SK-N-SH treated with all-trans-retinoic acid at 6 μM for 48 hours (cell line): Measurements from ENCODE around the gene COL6A3.

ENCODE experiments used
- ATAC-seq: fragments of 200-7000 bp; cut with Tn5 transposase; 3 replicates; pipeline ENCODE4 v1.9.1; 2020; ENCODE audit warnings: mild to moderate bottlenecking, moderate library complexity
- ARNTL ChIP-seq: fragments of 450-650 bp; formaldehyde crosslinking; IDR thresholded peaks from 2 replicates; pipeline ENCODE4 v1.5.0; 2020; ENCODE audit warnings: low read depth, mild to moderate bottlenecking, moderate library complexity, borderline replicate concordance
- CREB5 ChIP-seq: fragments of 250-450 bp; sonication (Bioruptor Pico); IDR thresholded peaks from 2 replicates; pipeline ENCODE4 v1.5.1; 2020; ENCODE audit warnings: low read depth, mild to moderate bottlenecking, moderate library complexity
- CSDC2 ChIP-seq: fragments of 250-450 bp; sonication (Bioruptor Pico); IDR thresholded peaks from 2 replicates; pipeline ENCODE4 v1.5.0; 2020; ENCODE audit warnings: mild to moderate bottlenecking, moderate library complexity
- CSRNP3 ChIP-seq: fragments of 250-450 bp; sonication (Bioruptor Pico); IDR thresholded peaks from 2 replicates; pipeline ENCODE4 v1.5.1; 2021; ENCODE audit warnings: mild to moderate bottlenecking, moderate library complexity
- ESRRG ChIP-seq: fragments of 250-450 bp; sonication (Bioruptor Pico); IDR thresholded peaks from 2 replicates; pipeline ENCODE4 v1.6.1; 2021; ENCODE audit warnings: mild to moderate bottlenecking
- GLIS3 ChIP-seq: fragments of 250-450 bp; sonication (Bioruptor Pico); IDR thresholded peaks from 2 replicates; pipeline ENCODE4 v1.5.0; 2020; ENCODE audit warnings: mild to moderate bottlenecking, moderate library complexity
- ISL1 ChIP-seq: fragments of 250-450 bp; sonication (Bioruptor Pico); IDR thresholded peaks from 2 replicates; pipeline ENCODE4 v2.1.2; 2022; ENCODE audit warnings: mild to moderate bottlenecking, moderate library complexity
- OSR1 ChIP-seq: fragments of 250-450 bp; sonication (Bioruptor Pico); IDR thresholded peaks from 2 replicates; pipeline ENCODE4 v1.8.0; 2022; ENCODE audit warnings: moderate library complexity, mild to moderate bottlenecking, inconsistent platforms
- PATZ1 ChIP-seq: fragments of 250-450 bp; sonication (Bioruptor Pico); IDR thresholded peaks from 2 replicates; pipeline ENCODE4 v1.8.0; 2020; ENCODE audit warnings: mild to moderate bottlenecking, moderate library complexity, borderline replicate concordance
- POU6F1 ChIP-seq: fragments of 250-450 bp; sonication (Bioruptor Pico); IDR thresholded peaks from 2 replicates; pipeline ENCODE4 v1.8.0; 2021; ENCODE audit warnings: low read depth, mild to moderate bottlenecking, moderate library complexity, borderline replicate concordance
- PPARA ChIP-seq: fragments of 250-450 bp; sonication (Bioruptor Pico); IDR thresholded peaks from 2 replicates; pipeline ENCODE4 v1.5.0; 2020; ENCODE audit warnings: mild to moderate bottlenecking, borderline replicate concordance
- RARB ChIP-seq: fragments of 250-450 bp; sonication (Bioruptor Pico); IDR thresholded peaks from 2 replicates; pipeline ENCODE4 v1.8.0; 2021; ENCODE audit warnings: mild to moderate bottlenecking, moderate library complexity
- SNAI2 ChIP-seq: fragments of 250-450 bp; sonication (Bioruptor Pico); IDR thresholded peaks from 2 replicates; pipeline ENCODE4 v1.5.0; 2020; ENCODE audit warnings: mild to moderate bottlenecking, moderate library complexity
- TCF4 ChIP-seq: fragments of 250-450 bp; sonication (Bioruptor Pico); IDR thresholded peaks from 2 replicates; pipeline ENCODE4 v1.8.0; 2021; ENCODE audit warnings: mild to moderate bottlenecking, moderate library complexity, borderline replicate concordance
- TOX ChIP-seq: fragments of 250-450 bp; sonication (Bioruptor Pico); IDR thresholded peaks from 2 replicates; pipeline ENCODE4 v1.8.0; 2021; ENCODE audit warnings: mild to moderate bottlenecking, moderate library complexity, borderline replicate concordance
- ZC3H10 ChIP-seq: fragments of 250-450 bp; sonication (Bioruptor Pico); IDR thresholded peaks from 2 replicates; pipeline ENCODE4 v1.5.1; 2021; ENCODE audit warnings: mild to moderate bottlenecking, moderate library complexity
- ZFP3 ChIP-seq: fragments of 250-450 bp; sonication (Bioruptor Pico); IDR thresholded peaks from 2 replicates; pipeline ENCODE4 v1.5.0; 2020; ENCODE audit warnings: mild to moderate bottlenecking, moderate library complexity
- ZFP30 ChIP-seq: fragments of 450-650 bp; formaldehyde crosslinking; IDR thresholded peaks from 2 replicates; pipeline ENCODE4 v1.5.0; 2022; ENCODE audit warnings: mild to moderate bottlenecking, moderate library complexity
- ZNF565 ChIP-seq: fragments of 450-650 bp; formaldehyde crosslinking; conservative IDR thresholded peaks from 2 replicates; pipeline ENCODE4 v1.5.0; 2020; ENCODE audit warnings: low read depth, mild to moderate bottlenecking, moderate library complexity
- ZNF70 ChIP-seq: fragments of 450-650 bp; formaldehyde crosslinking; IDR thresholded peaks from 2 replicates; pipeline ENCODE4 v1.5.0; 2020; ENCODE audit warnings: mild to moderate bottlenecking, moderate library complexity
- ZNF8 ChIP-seq: fragments of 450-650 bp; formaldehyde crosslinking; IDR thresholded peaks from 2 replicates; pipeline ENCODE4 v1.5.0; 2020; ENCODE audit warnings: mild to moderate bottlenecking, moderate library complexity

Gene COL6A3

DNA sequence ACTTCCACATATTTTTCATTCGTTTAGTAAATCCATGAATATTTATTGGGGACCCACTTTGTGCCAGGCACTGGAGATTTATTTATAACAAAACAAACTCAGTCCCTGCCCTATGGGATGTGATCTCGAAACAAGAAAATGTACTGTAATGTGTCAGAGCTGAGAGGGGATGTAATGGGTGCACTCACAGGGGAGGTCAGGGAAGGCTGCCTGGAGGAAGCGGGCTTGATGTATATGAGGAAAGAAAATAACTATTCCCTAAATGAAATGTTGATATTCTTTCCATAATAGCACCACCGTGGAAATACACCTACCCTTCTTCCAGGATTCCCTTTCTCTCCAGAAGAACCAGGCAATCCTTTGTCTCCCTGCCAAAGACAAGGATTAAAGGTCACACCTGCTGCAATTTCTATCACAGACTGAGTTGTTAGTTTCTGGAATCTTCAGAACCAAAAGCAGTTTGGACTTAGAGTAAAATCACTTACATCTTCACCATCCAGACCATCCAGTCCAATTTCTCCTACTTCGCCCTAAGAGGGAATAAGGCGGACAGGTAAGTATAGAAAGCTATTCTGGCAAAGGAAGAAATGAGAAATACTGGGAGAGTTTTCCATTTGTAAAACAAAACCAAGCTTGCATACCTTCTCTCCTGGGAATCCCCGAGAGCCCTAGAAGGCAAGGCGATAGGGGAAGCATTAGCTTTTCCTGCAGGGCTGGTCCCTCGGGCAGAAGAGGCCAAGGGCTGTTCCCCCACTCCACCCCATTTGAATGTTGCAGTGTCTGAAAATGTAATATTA is 55.0 kb downstream of the COL6A3 start:
- ATAC-seq = no peak
- TF ChIP-seq CREB5 (CRISPR knock-in tag) (no peak), PPARA (no peak), CSDC2 (CRISPR knock-in tag) (no peak), OSR1 (CRISPR knock-in tag) (no peak), ISL1 (CRISPR knock-in tag) (no peak), POU6F1 (CRISPR knock-in tag) (no peak), TOX (CRISPR knock-in tag) (no peak), GLIS3 (CRISPR knock-in tag) (no peak), ZNF565 (CRISPR knock-in tag) (no peak), SNAI2 (CRISPR knock-in tag) (no peak)

DNA sequence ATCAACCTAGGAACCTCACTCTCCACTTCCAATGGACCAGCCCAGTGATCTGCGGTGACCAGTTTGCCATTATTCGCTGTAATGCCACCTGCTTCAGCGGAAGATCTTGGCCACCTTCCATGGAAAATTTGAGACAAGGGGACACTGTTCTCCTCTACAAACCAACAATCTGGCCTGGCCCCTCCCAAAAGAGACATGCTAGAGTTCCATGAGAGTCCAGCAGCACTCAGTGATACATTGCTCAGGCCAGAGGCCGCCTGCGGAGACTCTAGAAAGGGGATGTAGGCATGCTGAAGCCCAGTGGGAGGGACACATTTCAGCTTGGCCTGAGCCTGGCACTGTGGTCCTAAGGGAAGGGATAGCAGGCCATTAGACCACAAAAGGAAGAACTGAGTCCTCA is 58.3 kb downstream of the COL6A3 start:
- no peak for ATAC-seq

GRCh38 chr2:237354892-237355291 is 59.1 kb downstream of the COL6A3 start:
- no peak for ATAC-seq
- no peak for TF ChIP-seq ZC3H10 (CRISPR knock-in tag)
- TF ChIP-seq SNAI2 (CRISPR knock-in tag) = no peak
- TF ChIP-seq ZNF70 (CRISPR knock-in tag) = no peak
- no peak for TF ChIP-seq ZNF8 (CRISPR knock-in tag)
- TF ChIP-seq ARNTL (CRISPR knock-in tag) = no peak
- TF ChIP-seq ISL1 (CRISPR knock-in tag) = no peak
- TF ChIP-seq ESRRG = no peak
- no peak for TF ChIP-seq ZNF565 (CRISPR knock-in tag)
- TF ChIP-seq POU6F1 (CRISPR knock-in tag) = no peak
- no peak for TF ChIP-seq CSRNP3 (CRISPR knock-in tag)
- TF ChIP-seq TCF4 = no peak

More for the DNA sequence above, 58.3 kb downstream of the COL6A3 start:
- TF ChIP-seq TCF4 (no peak), ZFP30 (CRISPR knock-in tag) (no peak), PATZ1 (no peak), RARB (CRISPR knock-in tag) (no peak), CREB5 (CRISPR knock-in tag) (no peak), OSR1 (CRISPR knock-in tag) (no peak), ESRRG (no peak), POU6F1 (CRISPR knock-in tag) (no peak), GLIS3 (CRISPR knock-in tag) (no peak), ZNF8 (CRISPR knock-in tag) (no peak), ZFP3 (CRISPR knock-in tag) (no peak)
